K562 (cell line): Measurements from ENCODE around the gene TSPOAP1. TPM values are rescaled to one million over a fixed set of nuclear protein-coding genes. Genes with fewer than 3 reads are reported as not detected.

Experiments used
- ADNP ChIP-seq: fragments of 200-800 bp; sonication (Bioruptor generic); IDR thresholded peaks from 2 replicates; pipeline ENCODE4 v1.6.1; 2016; ENCODE audit warnings: missing genetic modification characterization, missing compliant biosample characterization
- ATF4 ChIP-seq: fragments of 450-650 bp; formaldehyde crosslinking; IDR thresholded peaks from 2 replicates; pipeline ENCODE4 v1.4.0; 2022; ENCODE audit warnings: mild to moderate bottlenecking, moderate library complexity
- CBX8 ChIP-seq: fragments of 200-600 bp; sonication (generic); IDR thresholded peaks from 2 replicates; pipeline ENCODE4 v1.6.1; 2012; ENCODE audit warnings: borderline replicate concordance, mixed run types, low read depth, mild to moderate bottlenecking, moderate library complexity, mixed read lengths, low read length, control low read depth, inconsistent platforms; ENCODE audit not compliant: poor library complexity, severe bottlenecking; ENCODE audit errors: extremely low read depth
- E2F8 ChIP-seq: fragments of 450-650 bp; IDR thresholded peaks from 2 replicates; pipeline ENCODE4 v1.7.1; 2018; ENCODE audit warnings: mild to moderate bottlenecking, low read depth; ENCODE audit not compliant: partially characterized antibody
- HDAC3 ChIP-seq: fragments of 450-650 bp; IDR thresholded peaks from 2 replicates; pipeline ENCODE4 v1.6.1; 2018; ENCODE audit warnings: borderline replicate concordance, mild to moderate bottlenecking, moderate library complexity; ENCODE audit not compliant: partially characterized antibody
- IRF1 ChIP-seq: sonication (generic); formaldehyde crosslinking; IDR thresholded peaks from 2 replicates; pipeline ENCODE4 v1.8.0; 2022; ENCODE audit warnings: missing genetic modification reagents, mild to moderate bottlenecking, borderline replicate concordance
- KAT7 ChIP-seq: sonication (generic); formaldehyde crosslinking; IDR thresholded peaks from 2 replicates; pipeline ENCODE4 v1.8.0; 2022; ENCODE audit warnings: missing genetic modification reagents, mild to moderate bottlenecking, borderline replicate concordance
- NCOA1 ChIP-seq: fragments of 450-650 bp; IDR thresholded peaks from 2 replicates; pipeline ENCODE4 v1.6.1; 2016; ENCODE audit warnings: low read depth
- NKRF ChIP-seq: fragments of 450-650 bp; IDR thresholded peaks from 2 replicates; pipeline ENCODE4 v1.6.1; 2016; ENCODE audit warnings: borderline replicate concordance
- RFX5 ChIP-seq: IDR thresholded peaks from 2 replicates; pipeline ENCODE4 v1.6.1; 2011; ENCODE audit warnings: low read depth, mild to moderate bottlenecking, improper control_type of control experiment, low read length
- TCF7 ChIP-seq: sonication (generic); IDR thresholded peaks from 2 replicates; pipeline ENCODE4 v1.6.1; 2016; ENCODE audit warnings: antibody characterized with exemption, borderline replicate concordance
- WHSC1 ChIP-seq: IDR thresholded peaks from one replicate; pipeline ENCODE4 v1.6.1; 2012; ENCODE audit warnings: low read length, control low read depth, inconsistent platforms
- YBX1 ChIP-seq: fragments of 450-650 bp; IDR thresholded peaks from 2 replicates; pipeline ENCODE4 v1.7.1; 2016; ENCODE audit warnings: mild to moderate bottlenecking
- ZBTB1 ChIP-seq: sonication (generic); formaldehyde crosslinking; IDR thresholded peaks from 2 replicates; pipeline ENCODE4 v1.8.1; 2023; ENCODE audit warnings: missing genetic modification reagents, low read depth, mild to moderate bottlenecking, borderline replicate concordance
- ZNF277 ChIP-seq: fragments of 250-450 bp; sonication (Bioruptor Pico); IDR thresholded peaks from 2 replicates; pipeline ENCODE4 v1.8.0; 2022; ENCODE audit warnings: inconsistent platforms, mild to moderate bottlenecking, moderate library complexity, borderline replicate concordance
- ZNF282 ChIP-seq: sonication (generic); formaldehyde crosslinking; IDR thresholded peaks from 2 replicates; pipeline ENCODE4 v1.8.1; 2023; ENCODE audit warnings: missing genetic modification reagents
- ZNF586 ChIP-seq: fragments of 450-650 bp; formaldehyde crosslinking; conservative IDR thresholded peaks from 2 replicates; pipeline ENCODE4 v1.4.0; 2020; ENCODE audit warnings: mild to moderate bottlenecking, moderate library complexity
- ZNF785 ChIP-seq: fragments of 250-450 bp; sonication (Bioruptor Pico); IDR thresholded peaks from 2 replicates; pipeline ENCODE4 v1.4.0; 2020; ENCODE audit warnings: mild to moderate bottlenecking
- ZSCAN29 ChIP-seq: fragments of 450-650 bp; IDR thresholded peaks from 2 replicates; pipeline ENCODE4 v1.6.1; 2017
- ZSCAN32 ChIP-seq: fragments of 450-650 bp; formaldehyde crosslinking; IDR thresholded peaks from 2 replicates; pipeline ENCODE4 v1.4.0; 2020; ENCODE audit warnings: mild to moderate bottlenecking, moderate library complexity
- polyA plus RNA-seq, 8 experiments: library from polyadenylated mRNA; depleted of rRNA in 4 of 8; stranded (reverse) in 5 of 8; unstranded in 3 of 8; fragments of >200 nt; fragmentation: Nextera tagmentation in 2 of 8; fragmentation: Illumina TruSeq in 1 of 8; extraction: Ambion mirVana in 2 of 8; extraction: Trizol in 1 of 8; gene quantifications; 2 replicates each; pipeline versions ENCODE4 v1.2.1 to v1.2.3, GENCODE V29; 2011 to 2014; ENCODE audit warnings: inconsistent platforms in 1 of 8, missing spikeins in 1 of 8
- total RNA-seq, 7 experiments: library from RNA; depleted of rRNA in 6 of 7; stranded (reverse); fragments of >200 nt in 6 of 7; fragmentation: Illumina TruSeq in 2 of 7; extraction: Trizol in 2 of 7; gene quantifications; 2 replicates each; pipeline versions ENCODE4 v1.2.1 to v1.2.3, GENCODE V29; 2011 to 2021; ENCODE audit warnings: low replicate concordance in 1 of 7

TSPOAP1 gene
- total and polyA plus RNA-seq, 9 of the 15 experiments (the other 6 are each of a cell fraction or from before 2014, with no cell fraction given) = 0.87 to 3.9 (median 1.8) TPM; not detected in 2

- peak; percentile 47; the same call in 1 of the 2 replicates for TF ChIP-seq NKRF
- TF ChIP-seq E2F8 = peak; percentile 55
- no peak for TF ChIP-seq YBX1
- no peak for TF ChIP-seq HDAC3
- TF ChIP-seq ATF4 (CRISPR knock-in tag) = peak; percentile 87
- peak; percentile 13; the same call in 1 of the 2 replicates for TF ChIP-seq NCOA1
- no peak for TF ChIP-seq CBX8
- no peak for TF ChIP-seq ZNF282
- TF ChIP-seq ZNF586 = peak; percentile 81
- no peak; the same call in 1 of the 2 replicates for TF ChIP-seq KAT7
- TF ChIP-seq ADNP = no peak
- TF ChIP-seq ZNF277 = no peak
- 0 out of 2 replicates have a peak, but pooled peaks have one; percentile 48 for TF ChIP-seq IRF1 (CRISPR knock-in tag)
- TF ChIP-seq ZSCAN32 (CRISPR knock-in tag) = peak; percentile 79
- TF ChIP-seq RFX5 = no peak
- peak; percentile 82; the same call in 1 of the 2 replicates for TF ChIP-seq TCF7
- no peak for TF ChIP-seq WHSC1
- TF ChIP-seq ZNF785 = no peak
- TF ChIP-seq ZSCAN29 = peak; percentile 59; the same call in 1 of the 2 replicates
- TF ChIP-seq ZBTB1 (CRISPR knock-in tag) = no peak
These were observed 627 bp upstream of the TSPOAP1 start (continued) for GRCh38 chr17:58329035-58329809.
